Natural killer cell (primary cell): ENCODE measurements around the gene SEC24C. TPM values are rescaled to one million over a fixed set of nuclear protein-coding genes. Genes with fewer than 3 reads are reported as not detected.

Source experiments
- ATAC-seq, 3 donors: fragments of 150-1000 bp in 2 of 3; fragments of 200-7000 bp in 1 of 3; cut with Tn5 transposase; 1 replicate in 1 of 3; 2 replicates in 2 of 3; pipeline ENCODE4 v1.10.0; 2021; ENCODE audit warnings: mild to moderate bottlenecking in 2 of 3, moderate library complexity in 2 of 3
- DNase-seq, 2 donors: peaks; one replicate each; pipeline versions ENCODE4 v3.0.0 to v3.0.0-alpha.2; 2013 to 2021; ENCODE audit warnings: mixed read lengths in 1 of 2
- H3K27ac ChIP-seq: one replicate; pipeline ENCODE4 v1.5.1; 2013; ENCODE audit warnings: mild to moderate bottlenecking, low read length
- H3K27me3 ChIP-seq: one replicate; pipeline ENCODE4 v1.6.1; 2013; ENCODE audit warnings: low read length; ENCODE audit not compliant: control insufficient read depth, insufficient read depth
- H3K36me3 ChIP-seq: one replicate; pipeline ENCODE4 v1.6.1; 2013; ENCODE audit warnings: low read length; ENCODE audit not compliant: control insufficient read depth, insufficient read depth
- H3K4me1 ChIP-seq: one replicate; pipeline ENCODE4 v1.6.1; 2013; ENCODE audit warnings: low read length; ENCODE audit not compliant: control insufficient read depth, insufficient read depth
- H3K4me3 ChIP-seq: one replicate; pipeline ENCODE4 v1.5.1; 2013; ENCODE audit warnings: low read length
- H3K9me3 ChIP-seq: one replicate; pipeline ENCODE4 v1.6.1; 2013; ENCODE audit warnings: low read length; ENCODE audit not compliant: control insufficient read depth, insufficient read depth
- H3K27ac Mint-ChIP-seq, 2 donors: one replicate each; pipeline ENCODE4 v1.8.0; 2022; ENCODE audit warnings: mild to moderate bottlenecking in 2 of 2, mixed read lengths in 2 of 2, moderate library complexity in 1 of 2
- H3K27me3 Mint-ChIP-seq, 2 donors: one replicate each; pipeline ENCODE4 v1.8.0; 2022; ENCODE audit warnings: low read depth in 2 of 2, mixed read lengths in 2 of 2
- H3K36me3 Mint-ChIP-seq: one replicate; pipeline ENCODE4 v1.8.0; 2022; ENCODE audit warnings: mixed read lengths
- H3K4me1 Mint-ChIP-seq, 2 donors: one replicate each; pipeline ENCODE4 v1.8.0; 2022; ENCODE audit warnings: mixed read lengths in 2 of 2
- H3K4me3 Mint-ChIP-seq: one replicate; pipeline ENCODE4 v1.8.0; 2022; ENCODE audit warnings: mild to moderate bottlenecking, moderate library complexity, mixed read lengths
- H3K9me3 Mint-ChIP-seq, 2 donors: one replicate each; pipeline ENCODE4 v1.8.0; 2022; ENCODE audit warnings: mixed read lengths in 2 of 2
- CTCF ChIP-seq: fragments of 200-600 bp; IDR thresholded peaks from one replicate; pipeline ENCODE4 v1.8.0; 2022; ENCODE audit warnings: antibody characterized with exemption
- WGBS: methylation state at CpG from one replicate; pipeline ENCODE4 v1.1.7; 2013; ENCODE audit warnings: missing lambda C conversion rate; ENCODE audit not compliant: insufficient coverage; 5-methylcytosine and 5-hydroxymethylcytosine counted together
- intact Hi-C: fragments of 100-400 bp; cut with micrococcal nuclease; formaldehyde crosslinking; loops from one replicate; pipeline ENCODE4 v1.14.2; 2022
- total RNA-seq, 4 donors: library from RNA; stranded (reverse); fragments of 120-200 nt in 1 of 4; gene quantifications; one replicate each; pipeline versions ENCODE4 v1.2.3 to v1.2.4, GENCODE V29; 2013 to 2022

Gene SEC24C
- total RNA-seq, 3 donors from 2014 or later (not counting 1 experiment from before 2014, with no cell fraction given), result 153 to 161 (median 160) TPM

GRCh38 chr10:73759512-73760115 lies 15.4 kb downstream of the SEC24C start:
- peak overlapping the region; percentile 93 to 96 for H3K27ac Mint-ChIP-seq
- no peak overlapping the region for H3K4me3 ChIP-seq
- ATAC-seq (peak; percentile 82 to 94 (median 89)), DNase-seq (peak; percentile 71 to 87)
- H3K9me3 Mint-ChIP-seq, result no peaks in the 10 kb centered on the region
- peaks cover 22% of the 10 kb centered on the region for H3K36me3 Mint-ChIP-seq
- WGBS, result 28% methylated on average over 5 of the region's 5 CpGs
- H3K4me3 Mint-ChIP-seq, result peak overlapping the region; percentile 75
- H3K27me3 ChIP-seq, result no peaks in the 10 kb centered on the region
- peaks cover 53% of the 10 kb centered on the region for H3K4me1 ChIP-seq
- intact Hi-C loops, result loop anchor here (1.0 kb wide), 4 partner anchors 13 to 29 kb away; partner anchors contain the start of genes SEC24C and ZSWIM8
- H3K9me3 ChIP-seq, result no peaks in the 10 kb centered on the region
- H3K27ac ChIP-seq, result peak overlapping the region; percentile 90
- no peak for TF ChIP-seq CTCF
- H3K4me1 Mint-ChIP-seq, result peaks cover 67 to 74% of the 10 kb centered on the region in 2 donors
- peaks cover 51% of the 10 kb centered on the region for H3K36me3 ChIP-seq
- no peaks in the 10 kb centered on the region for H3K27me3 Mint-ChIP-seq

GRCh38 chr10:73761781-73762180 lies 17.6 kb downstream of the SEC24C start:
- Histone ChIP-seq H3K36me3 (peaks cover 65% of the 10 kb centered on the region), H3K4me1 (peaks cover 53% of the 10 kb centered on the region), H3K4me3 (no peak overlapping the region), H3K9me3 (no peaks in the 10 kb centered on the region), H3K27ac (peak overlapping the region; percentile 90), H3K27me3 (no peaks in the 10 kb centered on the region)
- DNase-seq (no peak), ATAC-seq (no peak)
- H3K27me3 Mint-ChIP-seq, result no peaks in the 10 kb centered on the region
- peak overlapping the region; percentile 26 for H3K4me3 Mint-ChIP-seq
- TF ChIP-seq CTCF, result no peak
- no CpG with 5 or more reads among the region's 1 CpG for WGBS
- H3K36me3 Mint-ChIP-seq, result peaks cover 30% of the 10 kb centered on the region
- intact Hi-C loops, result no loop called here
- peak overlapping the region; percentile 93 to 96 for H3K27ac Mint-ChIP-seq
- no peaks in the 10 kb centered on the region for H3K9me3 Mint-ChIP-seq
- peaks cover 64 to 88% of the 10 kb centered on the region in 2 donors for H3K4me1 Mint-ChIP-seq

GRCh38 chr10:73762915-73763314 lies 18.7 kb downstream of the SEC24C start:
- DNase-seq (no peak), ATAC-seq (no peak)
- Mint-ChIP-seq H3K9me3 (no peaks in the 10 kb centered on the region), H3K36me3 (peaks cover 31% of the 10 kb centered on the region), H3K27me3 (no peaks in the 10 kb centered on the region), H3K4me3 (peak overlapping the region; percentile 22), H3K27ac (peak overlapping the region; percentile 93 to 96), H3K4me1 (peaks cover 59 to 83% of the 10 kb centered on the region in 2 donors)
- H3K9me3 ChIP-seq, result no peaks in the 10 kb centered on the region
- no peak overlapping the region for H3K4me3 ChIP-seq
- H3K36me3 ChIP-seq, result peaks cover 75% of the 10 kb centered on the region
- TF ChIP-seq CTCF, result no peak
- intact Hi-C loops, result no loop called here
- H3K4me1 ChIP-seq, result peaks cover 45% of the 10 kb centered on the region
- peak overlapping the region; percentile 55 for H3K27ac ChIP-seq
- no peaks in the 10 kb centered on the region for H3K27me3 ChIP-seq
- 60% methylated on average over 2 of the region's 2 CpGs for WGBS
